ENCODE measurements around the gene OST4.

Gene OST4

DNA sequence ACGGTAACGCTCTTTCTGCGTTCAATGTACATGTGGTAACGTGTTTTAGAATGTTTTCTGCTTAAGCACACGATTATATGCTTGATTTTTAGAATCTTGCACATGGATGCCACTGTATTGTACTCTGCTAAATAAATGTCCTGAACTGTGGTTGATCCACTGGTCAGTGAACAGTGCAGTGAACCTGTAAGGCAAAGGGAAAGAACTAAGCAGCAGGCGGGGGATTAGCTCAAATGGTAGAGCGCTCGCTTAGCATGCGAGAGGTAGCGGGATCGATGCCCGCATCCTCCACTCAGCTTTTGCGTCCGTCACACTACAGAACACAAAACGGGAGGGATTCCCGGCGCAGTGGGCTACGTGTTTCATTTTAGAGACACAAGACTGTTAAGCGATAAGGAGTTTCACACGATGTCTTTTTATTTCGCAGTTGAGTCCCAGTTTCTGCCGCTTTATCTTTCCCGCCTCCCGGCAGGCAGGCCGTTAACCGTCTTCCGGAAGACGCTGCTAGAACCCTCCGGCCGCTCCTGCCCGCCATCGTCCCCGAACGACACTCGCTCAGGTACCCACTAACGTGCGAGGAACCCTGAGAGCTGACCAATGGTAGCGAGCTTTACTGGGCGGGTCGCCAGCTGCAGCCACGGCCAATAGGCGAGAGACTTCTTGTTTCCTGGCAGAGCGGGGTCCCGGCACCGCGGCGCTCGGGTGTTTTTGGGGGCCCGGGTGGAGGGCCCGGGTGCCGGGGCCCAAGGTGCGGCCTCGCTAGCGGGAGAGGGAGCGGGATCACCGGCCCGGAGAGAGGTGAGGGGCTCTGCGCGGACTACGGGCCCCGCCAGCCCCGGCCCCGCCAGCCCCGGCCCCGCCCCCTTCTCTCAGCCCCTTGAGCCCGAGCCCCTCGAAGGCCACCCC lies 20.2 kb downstream of the OST4 start, which contains the start of gene AGBL5:
Gene AGBL5, plus strand, starts transcription at position 673 of the 906 bp plus-strand sequence. CDS start 1,291 bp downstream, outside the sequence.
- Histone ChIP-seq H2AFZ (ENCODE audit: low read depth, low read length) (peak within 1 kb of the TSS; percentile 77), H3K4me3 (ENCODE audit: low read length) (peak within 1 kb of the TSS; percentile 91), H3K4me1 (ENCODE audit: low read length) (peaks cover 14% of the 10 kb centered on the region), H3K79me2 (ENCODE audit: low read length) (no peaks in the 10 kb centered on the region), H3K27ac (ENCODE audit: low read length) (peak within 1 kb of the TSS; percentile 95), H4K20me1 (ENCODE audit: insufficient read depth, low read length) (no peaks in the 10 kb centered on the region), H3K36me3 (replicated peaks; ENCODE audit: low read depth, low read length) (peaks cover 16% of the 10 kb centered on the region), H3K27me3 (ENCODE audit: low read depth, low read length) (no peaks in the 10 kb centered on the region), H3K9me3 (ENCODE audit: insufficient read depth, low read length) (no peaks in the 10 kb centered on the region), H3K4me2 (ENCODE audit: low read length) (peak within 1 kb of the TSS; percentile 99), H3K9ac (ENCODE audit: low read length) (peak within 1 kb of the TSS; percentile 96)
- TF ChIP-seq, protein P1, sequence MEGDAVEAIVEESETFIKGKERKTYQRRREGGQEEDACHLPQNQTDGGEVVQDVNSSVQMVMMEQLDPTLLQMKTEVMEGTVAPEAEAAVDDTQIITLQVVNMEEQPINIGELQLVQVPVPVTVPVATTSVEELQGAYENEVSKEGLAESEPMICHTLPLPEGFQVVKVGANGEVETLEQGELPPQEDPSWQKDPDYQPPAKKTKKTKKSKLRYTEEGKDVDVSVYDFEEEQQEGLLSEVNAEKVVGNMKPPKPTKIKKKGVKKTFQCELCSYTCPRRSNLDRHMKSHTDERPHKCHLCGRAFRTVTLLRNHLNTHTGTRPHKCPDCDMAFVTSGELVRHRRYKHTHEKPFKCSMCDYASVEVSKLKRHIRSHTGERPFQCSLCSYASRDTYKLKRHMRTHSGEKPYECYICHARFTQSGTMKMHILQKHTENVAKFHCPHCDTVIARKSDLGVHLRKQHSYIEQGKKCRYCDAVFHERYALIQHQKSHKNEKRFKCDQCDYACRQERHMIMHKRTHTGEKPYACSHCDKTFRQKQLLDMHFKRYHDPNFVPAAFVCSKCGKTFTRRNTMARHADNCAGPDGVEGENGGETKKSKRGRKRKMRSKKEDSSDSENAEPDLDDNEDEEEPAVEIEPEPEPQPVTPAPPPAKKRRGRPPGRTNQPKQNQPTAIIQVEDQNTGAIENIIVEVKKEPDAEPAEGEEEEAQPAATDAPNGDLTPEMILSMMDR (IDR thresholded peaks at IDR 0.05; ENCODE audit: low read depth, low read length), result no peak
- TF ChIP-seq EZH2phosphoT487 (IDR thresholded peaks at IDR 0.05; ENCODE audit: low read depth), result no peak

DNA sequence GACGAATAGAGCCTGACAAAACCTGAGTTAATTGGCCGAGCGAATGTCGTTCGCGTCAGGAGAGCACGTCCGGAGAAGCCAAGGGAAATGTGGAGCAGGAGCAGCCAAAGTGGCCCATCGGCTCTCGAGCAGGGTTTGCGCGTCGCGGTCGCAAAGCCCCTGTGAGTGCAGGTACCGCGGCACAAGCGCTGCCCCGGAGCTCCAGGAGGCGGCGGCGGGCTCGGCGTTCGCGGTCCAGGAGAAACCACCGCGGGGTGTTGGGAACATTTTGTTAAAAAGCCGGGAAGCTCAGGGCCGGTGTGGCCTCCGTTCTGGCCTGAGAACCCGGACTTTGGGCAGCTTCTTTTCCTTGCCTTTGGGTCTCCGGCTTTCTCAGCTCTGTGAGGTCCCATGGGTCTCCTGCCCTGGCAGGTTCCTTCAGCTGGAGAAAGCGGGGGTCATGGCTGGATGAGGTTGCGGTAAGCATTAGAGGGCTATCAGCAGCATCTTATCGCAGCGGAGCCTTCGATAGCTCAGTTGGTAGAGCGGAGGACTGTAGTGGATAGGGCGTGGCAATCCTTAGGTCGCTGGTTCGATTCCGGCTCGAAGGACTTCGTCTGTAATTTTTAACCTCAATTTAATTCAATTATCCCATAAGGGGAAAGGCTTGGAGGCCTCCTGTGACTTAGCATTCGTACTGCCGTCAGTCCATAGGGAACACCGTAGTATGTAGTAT lies 21.0 kb downstream of the OST4 start:
- Histone ChIP-seq H3K4me3 (ENCODE audit: low read length) (peak overlapping the region; percentile 91), H3K27me3 (ENCODE audit: low read depth, low read length) (no peaks in the 10 kb centered on the region), H3K9me3 (ENCODE audit: insufficient read depth, low read length) (no peaks in the 10 kb centered on the region), H2AFZ (ENCODE audit: low read depth, low read length) (peak overlapping the region; percentile 77), H4K20me1 (ENCODE audit: insufficient read depth, low read length) (no peaks in the 10 kb centered on the region), H3K79me2 (ENCODE audit: low read length) (no peaks in the 10 kb centered on the region), H3K27ac (ENCODE audit: low read length) (peak overlapping the region; percentile 95), H3K36me3 (replicated peaks; ENCODE audit: low read depth, low read length) (peaks cover 8% of the 10 kb centered on the region), H3K4me2 (ENCODE audit: low read length) (peak overlapping the region; percentile 99), H3K9ac (ENCODE audit: low read length) (peak overlapping the region; percentile 96), H3K4me1 (ENCODE audit: low read length) (peaks cover 14% of the 10 kb centered on the region)
- TF ChIP-seq, protein P1 (IDR thresholded peaks at IDR 0.05; ENCODE audit: low read depth, low read length), result no peak
- no peak for TF ChIP-seq EZH2phosphoT487 (IDR thresholded peaks at IDR 0.05; ENCODE audit: low read depth)

DNA sequence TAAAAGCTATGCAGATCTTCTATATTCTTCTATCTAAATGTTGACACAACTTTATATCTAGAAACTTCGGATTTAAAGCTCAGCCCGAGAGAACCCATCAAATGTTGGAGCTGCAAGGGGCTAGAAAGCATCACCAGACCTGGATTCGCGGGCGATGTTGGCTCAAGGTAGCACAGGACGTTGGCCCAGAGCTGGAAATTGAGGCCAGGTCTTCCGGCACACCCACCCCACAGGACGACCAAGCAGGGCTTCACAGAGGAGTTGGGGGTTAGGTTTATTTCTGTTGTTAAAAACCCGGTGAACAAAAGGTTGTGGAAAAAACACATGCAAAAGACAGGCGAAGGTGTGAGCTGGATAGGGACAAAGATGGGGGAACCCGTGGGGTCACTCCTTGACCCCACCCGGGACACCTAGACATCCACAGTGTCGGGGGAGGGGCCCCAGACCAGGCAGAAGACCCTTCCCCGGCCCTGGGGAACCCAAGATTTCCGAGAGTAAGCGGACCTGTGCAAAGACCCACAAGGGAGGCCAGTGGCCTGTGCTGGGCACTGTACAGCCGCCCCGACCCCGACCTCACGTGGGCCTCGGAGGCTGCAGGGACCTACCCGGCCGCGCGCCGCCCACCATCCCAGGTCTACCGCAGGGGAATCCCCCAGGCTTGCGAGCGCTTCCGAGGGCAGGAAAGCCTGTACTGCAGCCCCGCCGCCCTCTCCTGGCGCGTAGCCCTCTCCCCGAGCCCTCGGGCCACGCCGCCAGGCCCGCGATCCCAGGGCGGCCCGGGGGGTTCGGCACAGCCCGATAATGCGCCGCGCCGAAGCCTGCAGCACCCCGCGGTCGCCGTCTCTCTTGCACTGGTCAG lies 21.8 kb downstream of the OST4 start:
- H3K4me2 ChIP-seq (ENCODE audit: low read length), result peak overlapping the region; percentile 93
- no peaks in the 10 kb centered on the region for H3K27me3 ChIP-seq (ENCODE audit: low read depth, low read length)
- H3K4me3 ChIP-seq (ENCODE audit: low read length), result peak overlapping the region; percentile 91
- H2AFZ ChIP-seq (ENCODE audit: low read depth, low read length), result peak overlapping the region; percentile 77
- H3K36me3 ChIP-seq (replicated peaks; ENCODE audit: low read depth, low read length), result peaks cover 3% of the 10 kb centered on the region
- H3K27ac ChIP-seq (ENCODE audit: low read length), result peak overlapping the region; percentile 95
- peak overlapping the region; percentile 96 for H3K9ac ChIP-seq (ENCODE audit: low read length)
- no peaks in the 10 kb centered on the region for H3K9me3 ChIP-seq (ENCODE audit: insufficient read depth, low read length)
- H3K4me1 ChIP-seq (ENCODE audit: low read length), result peaks cover 14% of the 10 kb centered on the region
- no peaks in the 10 kb centered on the region for H3K79me2 ChIP-seq (ENCODE audit: low read length)
- TF ChIP-seq EZH2phosphoT487 (IDR thresholded peaks at IDR 0.05; ENCODE audit: low read depth), result no peak
- TF ChIP-seq, protein P1 (IDR thresholded peaks at IDR 0.05; ENCODE audit: low read depth, low read length), result no peak
- no peaks in the 10 kb centered on the region for H4K20me1 ChIP-seq (ENCODE audit: insufficient read depth, low read length)
